Fibroblast of pulmonary artery (primary cell): Measurements from ENCODE around the gene SPATS2.

Experiments
- DNase-seq: peaks from one replicate; pipeline ENCODE4 v3.0.0-alpha.2; 2010; ENCODE audit warnings: low read depth
- H3K4me3 ChIP-seq: replicated peaks from 2 replicates; pipeline ENCODE4 v1.5.1; 2011; ENCODE audit warnings: low read depth, mild to moderate bottlenecking, control low read depth, low read length, moderate library complexity
- CTCF ChIP-seq: IDR thresholded peaks from 2 replicates; pipeline ENCODE4 v1.5.1; 2011; ENCODE audit warnings: mild to moderate bottlenecking, control low read depth, low read length, inconsistent platforms; ENCODE audit errors: missing control alignments

Gene SPATS2

GRCh38 chr12:49366096-49366651, 1.1 kb upstream of the SPATS2 start:
- TF ChIP-seq CTCF = no peak
- peak overlapping the region; percentile 61 for H3K4me3 ChIP-seq
- no peak for DNase-seq

GRCh38 chr12:49366652-49367380, 446 bp upstream of the SPATS2 start:
- peak; percentile 1 for TF ChIP-seq CTCF
- H3K4me3 ChIP-seq = peak overlapping the region; percentile 61
- peak; percentile 96 for DNase-seq

- DNase-seq = no peak
- TF ChIP-seq CTCF = no peak
- peak overlapping the region; percentile 61 for H3K4me3 ChIP-seq
These were observed 958 bp downstream of the SPATS2 start for GRCh38 chr12:49368240-49368600.

GRCh38 chr12:49369411-49370145, 2.3 kb downstream of the SPATS2 start:
- TF ChIP-seq CTCF = peak; percentile 64
- H3K4me3 ChIP-seq = peak overlapping the region; percentile 61
- DNase-seq = peak; percentile 69

- TF ChIP-seq CTCF = no peak
- DNase-seq = no peak
These were observed 3.3 kb downstream of the SPATS2 start for GRCh38 chr12:49370539-49370938.

GRCh38 chr12:49375406-49375805, 8.1 kb downstream of the SPATS2 start:
- no peak overlapping the region for H3K4me3 ChIP-seq
- DNase-seq = no peak
- TF ChIP-seq CTCF = no peak

More at GRCh38 chr12:49370539-49370938, 3.3 kb downstream of the SPATS2 start:
- no peak overlapping the region for H3K4me3 ChIP-seq
